GM21447 (cell line): Measurements from ENCODE around the gene STYK1.
A peak's percentile ranks its signal among the peaks of the same experiment; 100 is the strongest.
"Not testable (repeated sequence)": the region's sequence is repeated elsewhere in the genome, so short reads cannot be mapped to it uniquely, and the experiment has no call there.

ENCODE experiments used
- ATAC-seq: cut with Tn5 transposase; IDR thresholded peaks from one replicate; pipeline ENCODE4 v1.9.1; 2021; ENCODE audit not compliant: unreplicated experiment

Gene STYK1

GRCh38 chr12:10623131-10623530 lies 50.7 kb downstream of the STYK1 start:
- no peak for ATAC-seq

- ATAC-seq = no peak
Measured at GRCh38 chr12:10621278-10621677, 52.6 kb downstream of the STYK1 start.

GRCh38 chr12:10620078-10620779 lies 53.6 kb downstream of the STYK1 start:
- ATAC-seq = no peak

GRCh38 chr12:10618338-10618987 lies 55.4 kb downstream of the STYK1 start:
- no peak for ATAC-seq

- no peak for ATAC-seq
Measured at GRCh38 chr12:10617863-10618262, 56.0 kb downstream of the STYK1 start.

- no peak for ATAC-seq
Measured at GRCh38 chr12:10615532-10615931, 58.3 kb downstream of the STYK1 start.

GRCh38 chr12:10614056-10614370 lies 59.8 kb downstream of the STYK1 start:
- ATAC-seq = no peak

GRCh38 chr12:10613349-10614055 lies 60.4 kb downstream of the STYK1 start, which contains the start of gene MAGOHB:
TSS of gene MAGOHB (minus strand) at chr12:10613609. CDS start at chr12:10613532, 77 bp downstream.
- ATAC-seq = peak; percentile 94

GRCh38 chr12:10612984-10613348 lies 60.9 kb downstream of the STYK1 start:
- ATAC-seq = peak; percentile 11

GRCh38 chr12:10612110-10612509 lies 61.7 kb downstream of the STYK1 start:
- no peak for ATAC-seq

GRCh38 chr12:10611258-10611657 lies 62.6 kb downstream of the STYK1 start:
- ATAC-seq = not testable (repeated sequence)

- ATAC-seq = no peak
Measured at GRCh38 chr12:10610188-10610587, 63.7 kb downstream of the STYK1 start.

- ATAC-seq = no peak
Measured at GRCh38 chr12:10607885-10608458, 65.9 kb downstream of the STYK1 start.

GRCh38 chr12:10601860-10602259 lies 72.0 kb downstream of the STYK1 start:
- ATAC-seq = no peak

GRCh38 chr12:10600988-10601387 lies 72.9 kb downstream of the STYK1 start:
- ATAC-seq = no peak

GRCh38 chr12:10595881-10596280 lies 78.0 kb downstream of the STYK1 start:
- no peak for ATAC-seq

GRCh38 chr12:10590966-10591365 lies 82.9 kb downstream of the STYK1 start:
- ATAC-seq = no peak

GRCh38 chr12:10584415-10584814 lies 89.4 kb downstream of the STYK1 start:
- no peak for ATAC-seq

- ATAC-seq = no peak
Measured at GRCh38 chr12:10582704-10583103, 91.1 kb downstream of the STYK1 start.

GRCh38 chr12:10582133-10582532 lies 91.7 kb downstream of the STYK1 start:
- not testable (repeated sequence) for ATAC-seq

- no peak for ATAC-seq
Measured at GRCh38 chr12:10574307-10574706, 99.5 kb downstream of the STYK1 start.

GRCh38 chr12:10572021-10572490 lies 101.8 kb downstream of the STYK1 start:
- not testable (repeated sequence) for ATAC-seq
